HG02885 (cell line): ENCODE measurements around the gene FEM1A.
"Not testable (repeated sequence)": the region's sequence is repeated elsewhere in the genome, so short reads cannot be mapped to it uniquely, and the experiment has no call there.

Source experiments
- ATAC-seq: cut with Tn5 transposase; IDR thresholded peaks from one replicate; pipeline ENCODE4 v1.9.1; 2021; ENCODE audit warnings: mild to moderate bottlenecking; ENCODE audit not compliant: unreplicated experiment, poor library complexity

FEM1A gene

GRCh38 chr19:4772566-4772965 lies 19.0 kb upstream of the FEM1A start:
- ATAC-seq = no peak

- no peak for ATAC-seq
Measured at GRCh38 chr19:4773047-4773640, 18.4 kb upstream of the FEM1A start.

GRCh38 chr19:4774136-4774535 lies 17.4 kb upstream of the FEM1A start:
- no peak for ATAC-seq

- ATAC-seq = no peak
Measured at GRCh38 chr19:4775627-4776152, 15.8 kb upstream of the FEM1A start.

GRCh38 chr19:4776436-4777211 lies 14.9 kb upstream of the FEM1A start:
- no peak for ATAC-seq

- ATAC-seq = not testable (repeated sequence)
Measured at GRCh38 chr19:4778124-4778523, 13.4 kb upstream of the FEM1A start.

- ATAC-seq = no peak
Measured at GRCh38 chr19:4780860-4781259, 10.7 kb upstream of the FEM1A start.

GRCh38 chr19:4781801-4782200 lies 9.7 kb upstream of the FEM1A start:
- no peak for ATAC-seq

GRCh38 chr19:4786412-4787016 lies 5.0 kb upstream of the FEM1A start:
- not testable (repeated sequence) for ATAC-seq

- not testable (repeated sequence) for ATAC-seq
Measured at GRCh38 chr19:4792019-4792865, 708 bp downstream of the FEM1A start.

- ATAC-seq = not testable (repeated sequence)
Measured at GRCh38 chr19:4792866-4793195, 1.3 kb downstream of the FEM1A start.

GRCh38 chr19:4793278-4793677 lies 1.7 kb downstream of the FEM1A start:
- ATAC-seq = not testable (repeated sequence)

- ATAC-seq = no peak
Measured at GRCh38 chr19:4794971-4795370, 3.4 kb downstream of the FEM1A start.

GRCh38 chr19:4795400-4795799 lies 3.9 kb downstream of the FEM1A start:
- no peak for ATAC-seq

GRCh38 chr19:4800591-4801081 lies 9.1 kb downstream of the FEM1A start:
- ATAC-seq = no peak

- no peak for ATAC-seq
Measured at GRCh38 chr19:4801085-4801619, 9.6 kb downstream of the FEM1A start.

GRCh38 chr19:4802711-4803110 lies 11.2 kb downstream of the FEM1A start:
- ATAC-seq = no peak

- ATAC-seq = no peak
Measured at GRCh38 chr19:4803736-4804695, 12.5 kb downstream of the FEM1A start.

- not testable (repeated sequence) for ATAC-seq
Measured at GRCh38 chr19:4805140-4805539, 13.6 kb downstream of the FEM1A start.
